GM12878 (cell line): Measurements from ENCODE around the gene TNFRSF8. TPM values are rescaled to one million over a fixed set of nuclear protein-coding genes. Genes with fewer than 3 reads are reported as not detected.
A peak's percentile ranks its signal among the peaks of the same experiment; 100 is the strongest.

Experiments used
- BACH1 ChIP-seq: fragments of 450-650 bp; IDR thresholded peaks from 2 replicates; pipeline ENCODE4 v1.6.1; 2017; ENCODE audit warnings: mild to moderate bottlenecking, borderline replicate concordance
- BHLHE40 ChIP-seq, 2 experiments: fragments of 450-650 bp in 1 of 2; IDR thresholded peaks; 2 replicates each; pipeline ENCODE4 v1.6.1; 2011 to 2017; ENCODE audit warnings: low read depth in 2 of 2, borderline replicate concordance in 1 of 2, improper control_type of control experiment in 1 of 2, low read length in 1 of 2, mild to moderate bottlenecking in 1 of 2
- CEBPB ChIP-seq, 2 experiments: fragments of 150-350 bp in 1 of 2; IDR thresholded peaks; 2 replicates each; pipeline ENCODE4 v1.6.1; 2012 to 2014; ENCODE audit warnings: low read depth in 2 of 2, low read length in 2 of 2, borderline replicate concordance in 1 of 2, inconsistent platforms in 1 of 2
- HDAC6 ChIP-seq: fragments of 200-600 bp; sonication (generic); IDR thresholded peaks from one replicate; pipeline ENCODE4 v1.8.0; 2017; ENCODE audit warnings: antibody characterized with exemption; ENCODE audit not compliant: unreplicated experiment
- KLF5 ChIP-seq: fragments of 450-650 bp; IDR thresholded peaks from 2 replicates; pipeline ENCODE4 v1.6.1; 2014; ENCODE audit warnings: mild to moderate bottlenecking; ENCODE audit not compliant: partially characterized antibody
- MAX ChIP-seq: IDR thresholded peaks from 2 replicates; pipeline ENCODE4 v1.6.1; 2012; ENCODE audit warnings: low read depth, low read length, improper control_type of control experiment
- PML ChIP-seq: IDR thresholded peaks from 2 replicates; pipeline ENCODE4 v1.6.1; 2012; ENCODE audit warnings: low read length, inconsistent platforms
- RFX5 ChIP-seq: IDR thresholded peaks from 2 replicates; pipeline ENCODE4 v1.6.1; 2011; ENCODE audit warnings: low read depth, low read length, improper control_type of control experiment
- SREBF2 ChIP-seq: IDR thresholded peaks from 2 replicates; pipeline ENCODE4 v1.6.1; 2012; ENCODE audit warnings: mild to moderate bottlenecking, low read length
- TAF1 ChIP-seq: IDR thresholded peaks from 2 replicates; pipeline ENCODE4 v1.6.1; 2011; ENCODE audit warnings: mild to moderate bottlenecking, low read depth, low read length, borderline replicate concordance
- ZBTB40 ChIP-seq: fragments of 450-650 bp; IDR thresholded peaks from 2 replicates; pipeline ENCODE4 v1.6.1; 2016; ENCODE audit warnings: mild to moderate bottlenecking, moderate library complexity, borderline replicate concordance
- ZZZ3 ChIP-seq: IDR thresholded peaks from 2 replicates; pipeline ENCODE4 v1.6.1; 2011; ENCODE audit warnings: low read depth; ENCODE audit not compliant: control insufficient read depth, insufficient read length
- polyA plus RNA-seq, 11 experiments: library from polyadenylated mRNA; depleted of rRNA in 4 of 11; unstranded in 6 of 11; stranded (reverse) in 5 of 11; fragments of >200 nt; fragmentation: Nextera tagmentation in 4 of 11; fragmentation: Illumina TruSeq in 1 of 11; extraction: Ambion mirVana in 4 of 11; extraction: Trizol in 1 of 11; gene quantifications; 1 replicate in 1 of 11; 2 replicates in 10 of 11; pipeline versions ENCODE4 v1.2.1 to v1.2.3, GENCODE V29; 2011 to 2016; ENCODE audit warnings: inconsistent platforms in 2 of 11, missing spikeins in 2 of 11, low read depth in 1 of 11
- total RNA-seq, 4 experiments: library from RNA; depleted of rRNA in 3 of 4; stranded (reverse); fragments of >200 nt in 3 of 4; fragmentation: Illumina TruSeq in 1 of 4; extraction: Trizol in 1 of 4; gene quantifications; 2 replicates each; pipeline versions ENCODE4 v1.2.1 to v1.2.3, GENCODE V29; 2013 to 2021

Gene TNFRSF8
- total and polyA plus RNA-seq, 10 of the 15 experiments (the other 5 are each of a cell fraction or from before 2014, with no cell fraction given) = 9.8 to 114 (median 58.8) TPM

GRCh38 chr1:12153181-12153785 lies 90.2 kb downstream of the TNFRSF8 start (continued):
- TF ChIP-seq HDAC6 (no peak), SREBF2 (no peak), ZBTB40 (no peak), MAX (peak; percentile 74), ZZZ3 (no peak), CEBPB (IDR thresholded peaks at IDR 0.05; ENCODE audit: borderline replicate concordance in 1 of 2, low read depth in 2 of 2, low read length in 2 of 2) (no peak), RFX5 (no peak), KLF5 (peak; percentile 36), BACH1 (0 out of 2 replicates have a peak, but pooled peaks have one; percentile 25), TAF1 (no peak), BHLHE40 (IDR thresholded peaks at IDR 0.05; ENCODE audit: borderline replicate concordance in 1 of 2, low read depth in 2 of 2, low read length in 1 of 2) (peak; percentile 86 to 94), PML (no peak)
- TF ChIP-seq, all 136 proteins: peak for 29
